Erythroblast (primary cell): Measurements from ENCODE around the gene SIGLEC6.

ENCODE experiments used
- GATA1 ChIP-seq: IDR thresholded peaks from 2 replicates; pipeline ENCODE4 v1.6.1; 2011; ENCODE audit warnings: low read depth, mild to moderate bottlenecking, control low read depth, low read length, moderate library complexity
- POLR2A ChIP-seq: IDR thresholded peaks from 2 replicates; pipeline ENCODE4 v1.6.1; 2011; ENCODE audit warnings: mild to moderate bottlenecking, low read length

DNA sequence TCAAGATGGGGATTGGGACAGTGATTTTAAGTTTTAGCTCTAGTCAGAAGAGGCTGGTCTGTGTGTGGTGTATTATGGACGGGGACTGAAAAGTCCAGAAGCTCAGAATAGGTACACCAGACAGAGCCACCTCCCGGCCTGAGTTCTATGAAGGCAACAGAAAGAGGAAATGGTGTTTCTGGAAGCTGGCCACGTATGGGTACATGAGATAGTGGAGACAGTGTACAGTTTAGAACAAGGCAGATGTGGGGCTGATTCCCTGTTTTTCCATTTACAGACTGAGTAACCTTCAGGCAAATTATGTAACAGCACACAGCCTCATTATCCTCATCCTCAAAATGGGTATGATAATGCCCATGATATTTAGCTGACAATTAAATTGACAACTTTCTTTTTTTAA is 40.9 kb upstream of the SIGLEC6 start:
- TF ChIP-seq POLR2A (peak; percentile 83), GATA1 (no peak)
